NCI-H82 (cell line): ENCODE data around the gene LRRC42.
A peak's percentile ranks its signal among the peaks of the same experiment; 100 is the strongest.

Source experiments
- DNase-seq: peaks from one replicate; lab custom pipeline; 2025; lab: John Stamatoyannopoulos, UW

The LRRC42 gene

GRCh38 chr1:53942127-53942957, 3.8 kb upstream of the LRRC42 start:
- no peak for DNase-seq

GRCh38 chr1:53943090-53943489, 3.1 kb upstream of the LRRC42 start:
- no peak for DNase-seq

- DNase-seq: no peak
Observed at GRCh38 chr1:53943490-53944043, 2.6 kb upstream of the LRRC42 start.

DNA sequence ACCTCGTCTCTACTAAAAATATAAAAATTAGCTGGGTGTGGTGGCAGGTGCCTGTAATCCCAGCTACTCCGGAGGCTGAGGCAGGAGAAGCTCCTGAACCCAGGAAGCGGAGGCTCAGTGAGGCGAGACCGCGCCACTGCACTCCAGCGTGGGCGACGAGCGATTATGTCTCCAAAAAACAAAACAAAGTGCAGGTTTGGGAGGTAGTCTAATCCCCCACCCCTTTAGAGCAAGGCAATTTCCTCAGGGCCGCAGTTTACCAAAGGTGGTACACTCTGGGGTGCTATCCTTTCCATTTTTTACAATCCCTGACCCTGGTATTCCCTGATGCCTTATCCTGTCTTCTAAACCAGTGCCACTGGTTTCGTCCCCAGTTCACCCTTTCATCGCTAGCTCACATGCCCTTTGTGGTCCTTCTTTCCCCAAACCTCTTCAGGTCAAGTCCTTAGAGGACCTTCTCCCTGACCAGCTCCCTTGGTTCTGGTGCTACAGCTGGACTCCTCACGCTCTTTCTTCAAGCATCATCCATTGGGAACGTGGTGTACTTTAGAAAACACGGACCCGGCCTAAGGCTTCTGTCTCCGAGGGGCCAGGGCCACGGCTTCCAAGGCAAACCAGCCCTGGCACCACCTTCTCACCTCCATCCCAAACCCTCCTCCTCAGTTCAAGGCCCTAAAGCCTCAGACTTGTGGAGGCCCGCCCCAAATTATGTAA, 1.5 kb upstream of the LRRC42 start:
- peak; percentile 59 for DNase-seq

DNA sequence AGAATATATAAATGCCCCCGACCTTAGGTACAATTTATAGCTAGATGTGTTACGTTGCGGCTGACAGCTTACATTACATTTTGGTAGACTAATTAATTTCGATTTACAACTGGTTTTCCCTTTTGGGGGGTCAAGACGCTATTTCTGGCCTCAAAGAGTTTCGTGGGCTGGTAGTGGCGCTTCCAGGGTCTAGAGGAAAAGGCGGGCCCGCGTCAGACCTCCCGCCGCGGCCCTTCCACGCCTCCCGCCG, 1.0 kb upstream of the LRRC42 start:
- no peak for DNase-seq

DNA sequence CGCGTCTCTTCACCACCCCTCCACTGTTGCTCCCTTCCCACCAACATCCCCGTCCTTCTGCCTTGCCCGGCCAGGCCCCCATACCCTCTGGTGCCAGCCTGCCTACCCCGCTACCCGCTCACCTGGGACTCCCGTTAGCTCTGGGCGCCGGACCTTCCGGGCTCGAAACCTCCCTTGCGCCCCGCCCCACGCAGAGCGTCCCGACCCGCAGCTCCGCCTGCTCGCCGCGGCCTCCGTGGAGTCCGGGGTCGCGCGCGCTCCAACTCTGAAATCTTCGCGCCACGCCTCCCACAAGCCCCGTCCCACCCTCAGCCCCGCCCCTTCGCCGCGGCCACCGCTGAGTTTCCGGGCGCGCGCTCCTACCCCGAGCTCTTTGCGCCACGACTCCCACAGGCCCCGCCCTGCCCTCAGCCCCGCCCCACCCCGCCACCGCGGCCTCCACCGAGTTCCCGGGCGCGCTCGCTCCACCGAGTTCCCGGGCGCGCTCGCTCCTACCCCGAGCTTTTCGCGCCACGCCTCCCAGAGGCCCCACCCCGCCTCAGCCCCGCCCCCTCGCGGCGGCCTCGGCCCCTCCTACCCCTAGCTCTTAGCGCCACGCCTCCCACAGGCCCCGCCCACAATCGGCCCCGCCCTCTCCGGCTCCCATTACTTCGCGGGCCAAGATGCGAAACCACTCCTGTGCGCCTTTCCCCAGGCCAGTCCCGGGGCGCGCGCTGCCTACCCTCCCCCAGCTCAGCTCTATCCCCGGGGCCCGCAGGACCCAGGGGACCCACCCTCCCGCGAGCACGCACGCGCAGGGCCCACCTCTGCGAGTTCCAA, 508 bp upstream of the LRRC42 start, which contains the start of gene IFT25:
TSS of gene IFT25 (minus strand) at position 267 of the 819 bp plus-strand sequence. CDS start 5,617 bp downstream, outside the sequence.
- peak; percentile 97 for DNase-seq

- peak; percentile 24 for DNase-seq
Observed at GRCh38 chr1:53947172-53947907, 1.2 kb downstream of the LRRC42 start.

GRCh38 chr1:53948291-53948690, 2.1 kb downstream of the LRRC42 start:
- DNase-seq: no peak

- peak; percentile 75 for DNase-seq
Observed at GRCh38 chr1:53949023-53949990, 3.2 kb downstream of the LRRC42 start.

- peak; percentile 88 for DNase-seq
Observed at GRCh38 chr1:53951697-53952096, 5.5 kb downstream of the LRRC42 start.

DNA sequence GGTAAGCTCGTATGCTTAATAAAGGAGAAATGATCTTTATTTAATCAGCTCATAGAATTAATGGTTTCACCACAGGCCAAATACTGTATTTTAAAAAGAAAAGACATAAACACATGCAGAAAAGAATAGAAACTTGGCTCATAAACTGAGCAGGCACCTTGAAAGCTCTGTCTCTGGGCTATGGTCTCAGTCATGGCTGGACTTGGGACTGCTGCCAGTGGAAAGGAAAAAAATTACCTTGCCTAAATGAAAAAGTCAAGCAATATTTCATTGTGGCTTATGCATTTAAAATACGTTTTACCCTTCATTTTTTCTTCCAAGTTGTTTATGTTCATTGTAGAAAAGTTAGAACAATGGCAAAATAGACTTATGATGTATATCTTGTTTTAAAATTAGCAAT, 8.0 kb downstream of the LRRC42 start:
- no peak for DNase-seq

- peak; percentile 97 for DNase-seq
Observed at GRCh38 chr1:53956308-53957168, 10.4 kb downstream of the LRRC42 start.

DNA sequence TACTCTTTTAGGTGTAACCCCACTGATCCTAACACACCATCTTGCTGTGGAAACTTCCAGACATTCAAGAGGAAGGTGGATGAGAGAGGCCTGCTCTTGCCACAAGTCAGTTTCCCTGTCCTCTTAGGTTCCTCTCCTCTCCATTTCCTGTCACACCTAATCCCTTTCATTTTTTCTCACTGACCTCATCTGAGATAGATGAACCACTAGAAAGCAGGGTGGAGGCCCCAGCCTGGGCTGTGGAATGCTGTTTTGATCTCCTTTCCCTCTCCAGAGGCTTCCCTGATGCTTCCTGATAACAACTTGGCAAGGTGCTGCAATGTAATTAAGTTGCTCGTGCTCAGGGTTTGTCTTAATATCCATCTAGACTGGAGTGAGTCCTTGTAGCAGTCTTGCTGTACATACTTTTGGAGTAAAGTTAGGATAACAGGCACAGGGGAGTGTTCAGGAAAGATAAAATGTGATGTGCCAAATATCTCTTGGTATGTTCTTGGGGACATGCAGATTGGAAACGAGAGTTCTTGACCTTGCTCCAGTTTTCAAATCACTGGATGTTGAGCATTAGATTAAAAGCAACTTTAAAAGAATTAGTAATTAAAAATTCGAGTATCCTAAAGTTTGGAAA, 11.2 kb downstream of the LRRC42 start:
- peak; percentile 89 for DNase-seq

DNA sequence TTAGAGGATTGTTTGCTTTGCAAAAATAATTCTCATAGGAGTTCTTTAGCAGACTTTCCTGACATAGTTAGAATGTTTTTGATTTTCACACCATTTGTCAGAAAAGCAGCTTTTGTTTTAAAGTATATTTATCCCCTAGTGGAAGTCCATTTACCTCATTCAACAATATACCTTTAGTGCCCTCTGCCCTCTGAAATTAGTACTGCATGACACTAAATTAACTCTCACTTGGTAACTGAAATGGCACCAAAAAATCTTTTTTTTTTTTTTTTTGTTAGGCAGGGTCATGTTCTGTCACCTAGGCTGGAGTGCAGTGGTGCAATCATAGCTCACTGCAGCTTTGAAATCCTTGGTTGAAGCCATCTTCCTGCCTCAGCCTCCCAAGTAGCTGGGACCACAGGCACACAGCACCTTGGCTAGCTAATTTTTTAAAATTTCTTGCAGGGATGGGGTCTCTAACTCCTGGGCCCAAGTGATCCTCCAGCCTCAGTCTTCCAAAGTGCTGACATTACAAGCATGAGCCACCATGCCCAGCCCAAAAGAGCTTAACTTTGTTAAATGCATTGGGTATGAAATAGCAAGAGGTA, 13.6 kb downstream of the LRRC42 start:
- peak; percentile 46 for DNase-seq

DNA sequence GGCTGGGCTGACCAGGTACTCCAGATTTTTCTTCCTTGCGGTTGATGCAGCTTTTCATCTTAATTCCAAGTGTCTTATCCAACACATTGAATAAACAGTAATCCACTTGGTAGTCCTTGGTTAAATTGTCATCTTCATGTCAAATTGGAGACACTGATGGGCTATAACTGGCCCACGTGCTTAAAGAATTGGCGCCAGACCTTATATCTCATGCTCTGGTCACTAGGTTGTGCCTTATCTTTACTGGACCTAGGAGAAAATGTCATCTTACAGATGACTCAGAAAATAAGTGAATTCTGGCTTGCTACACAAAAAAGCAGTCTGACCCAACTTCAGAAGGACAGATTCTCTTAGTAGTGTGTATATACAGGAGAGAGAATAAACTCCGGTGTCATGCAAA, 16.2 kb downstream of the LRRC42 start:
- no peak for DNase-seq

- DNase-seq: no peak
Observed at GRCh38 chr1:53963460-53963859, 17.3 kb downstream of the LRRC42 start.

- no peak for DNase-seq
Observed at GRCh38 chr1:53964109-53964508, 18.0 kb downstream of the LRRC42 start.

- DNase-seq: no peak
Observed at GRCh38 chr1:53966794-53967193, 20.6 kb downstream of the LRRC42 start.
